ENCODE measurements around the gene SS18L1. TPM values are rescaled to one million over a fixed set of nuclear protein-coding genes. Genes with fewer than 3 reads are reported as not detected.

Gene SS18L1
- total RNA-seq, 3 donors from 2014 or later = 14.4 to 16.1 (median 14.5) TPM

DNA sequence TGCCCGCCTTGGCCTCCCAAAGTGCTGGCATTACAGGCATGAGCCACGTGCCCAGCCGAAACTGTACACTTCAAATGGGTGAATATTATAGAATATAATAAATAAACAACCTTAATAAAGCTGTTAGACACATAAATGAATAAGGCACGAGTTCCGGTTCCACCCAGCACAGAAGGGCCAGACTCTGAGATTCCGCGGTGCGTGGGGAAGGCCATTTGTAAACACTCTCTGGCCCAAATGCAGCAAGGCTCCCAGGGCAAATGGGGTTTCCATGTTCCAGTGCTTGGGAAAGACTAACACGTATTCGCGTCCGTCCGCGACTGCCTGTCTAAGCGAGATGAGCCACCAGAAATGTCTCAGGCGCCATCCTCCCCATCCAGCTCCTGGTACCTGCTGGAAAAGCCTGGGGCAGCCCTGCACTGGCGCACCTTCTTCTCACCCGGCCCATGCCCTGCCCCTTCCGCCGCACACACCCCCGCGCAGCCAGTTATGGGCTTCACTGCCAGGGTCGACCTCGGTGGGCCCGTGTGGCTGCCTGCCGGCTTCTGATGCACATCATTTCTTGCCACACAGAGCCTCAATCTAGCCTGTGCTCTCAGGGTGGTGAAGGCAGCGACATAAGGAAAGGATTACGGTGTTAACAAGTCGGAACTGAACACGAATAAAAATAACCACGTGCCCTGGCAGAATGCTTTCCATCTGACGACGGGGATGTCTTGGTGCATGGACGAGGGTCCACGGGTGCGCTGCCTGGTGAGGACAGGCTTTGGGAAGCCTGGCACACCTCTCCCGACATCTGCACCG, 26.8 kb upstream of the SS18L1 start:
- Mint-ChIP-seq H3K4me1 (ENCODE audit: low read depth) (peaks cover 30% of the 10 kb centered on the region), H3K36me3 (ENCODE audit: insufficient read depth) (no peaks in the 10 kb centered on the region), H3K4me3 (no peak overlapping the region), H3K27me3 (ENCODE audit: low read depth) (no peaks in the 10 kb centered on the region), H3K9me3 (peaks cover 9% of the 10 kb centered on the region)
- DNase-seq (no peak), ATAC-seq (no peak)

DNA sequence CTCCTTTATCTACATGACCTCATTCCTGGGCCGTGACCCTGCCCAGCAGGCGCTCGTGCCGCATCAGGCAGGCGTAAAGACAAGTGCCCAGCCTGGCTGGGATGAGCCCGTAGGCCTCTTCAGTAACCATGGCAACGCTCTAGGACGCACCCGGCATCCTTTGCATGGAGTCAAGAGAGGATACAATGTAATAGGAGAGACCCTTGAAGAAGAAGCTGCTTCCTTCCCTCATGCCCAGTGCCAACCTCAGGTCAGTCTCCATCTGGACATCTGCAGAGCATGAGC, 26.3 kb upstream of the SS18L1 start:
- no peaks in the 10 kb centered on the region for H3K27me3 Mint-ChIP-seq (ENCODE audit: low read depth)
- DNase-seq (no peak), ATAC-seq (no peak)
- H3K9me3 Mint-ChIP-seq = peaks cover 9% of the 10 kb centered on the region
- H3K36me3 Mint-ChIP-seq (ENCODE audit: insufficient read depth) = no peaks in the 10 kb centered on the region
- H3K4me3 Mint-ChIP-seq = no peak overlapping the region
- H3K4me1 Mint-ChIP-seq (ENCODE audit: low read depth) = peaks cover 30% of the 10 kb centered on the region

DNA sequence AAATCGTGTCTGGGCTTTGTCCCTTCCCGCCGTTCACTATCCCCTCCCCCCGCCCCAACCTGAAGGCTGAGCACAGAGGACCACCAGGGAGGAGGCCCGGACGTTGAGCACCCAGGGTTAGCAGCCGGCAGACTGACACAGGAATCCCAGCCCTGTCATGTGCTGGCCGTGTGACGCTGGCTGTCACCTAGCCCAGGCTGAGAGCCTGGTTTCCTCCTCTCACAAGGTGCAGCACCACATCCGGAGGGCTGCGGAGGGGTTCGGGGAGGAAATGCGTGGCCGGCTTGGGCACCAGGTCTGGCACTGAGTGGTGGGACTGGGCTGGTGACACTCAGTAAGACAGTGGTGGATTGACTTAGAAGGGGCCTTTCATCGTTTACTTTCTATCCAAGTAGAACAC, 25.9 kb upstream of the SS18L1 start:
- Mint-ChIP-seq H3K4me3 (peak overlapping the region; percentile 11), H3K4me1 (ENCODE audit: low read depth) (peaks cover 30% of the 10 kb centered on the region), H3K27me3 (ENCODE audit: low read depth) (no peaks in the 10 kb centered on the region), H3K9me3 (peaks cover 8% of the 10 kb centered on the region), H3K36me3 (ENCODE audit: insufficient read depth) (no peaks in the 10 kb centered on the region)
- ATAC-seq (no peak), DNase-seq (peak; percentile 56)

- H3K4me1 Mint-ChIP-seq (ENCODE audit: low read depth) = peaks cover 32% of the 10 kb centered on the region
- peaks cover 3% of the 10 kb centered on the region for H3K9me3 Mint-ChIP-seq
- no peak overlapping the region for H3K4me3 Mint-ChIP-seq
- no peaks in the 10 kb centered on the region for H3K27me3 Mint-ChIP-seq (ENCODE audit: low read depth)
- DNase-seq = no peak
- ATAC-seq = no peak
- H3K36me3 Mint-ChIP-seq (ENCODE audit: insufficient read depth) = no peaks in the 10 kb centered on the region
These were observed 25.2 kb upstream of the SS18L1 start for GRCh38 chr20:62118113-62119043.

- no peaks in the 10 kb centered on the region for H3K27me3 Mint-ChIP-seq (ENCODE audit: low read depth)
- peaks cover 2% of the 10 kb centered on the region for H3K36me3 Mint-ChIP-seq (ENCODE audit: insufficient read depth)
- peaks cover 39% of the 10 kb centered on the region for H3K4me1 Mint-ChIP-seq (ENCODE audit: low read depth)
These were observed 24.5 kb upstream of the SS18L1 start for GRCh38 chr20:62119115-62119514.

DNA sequence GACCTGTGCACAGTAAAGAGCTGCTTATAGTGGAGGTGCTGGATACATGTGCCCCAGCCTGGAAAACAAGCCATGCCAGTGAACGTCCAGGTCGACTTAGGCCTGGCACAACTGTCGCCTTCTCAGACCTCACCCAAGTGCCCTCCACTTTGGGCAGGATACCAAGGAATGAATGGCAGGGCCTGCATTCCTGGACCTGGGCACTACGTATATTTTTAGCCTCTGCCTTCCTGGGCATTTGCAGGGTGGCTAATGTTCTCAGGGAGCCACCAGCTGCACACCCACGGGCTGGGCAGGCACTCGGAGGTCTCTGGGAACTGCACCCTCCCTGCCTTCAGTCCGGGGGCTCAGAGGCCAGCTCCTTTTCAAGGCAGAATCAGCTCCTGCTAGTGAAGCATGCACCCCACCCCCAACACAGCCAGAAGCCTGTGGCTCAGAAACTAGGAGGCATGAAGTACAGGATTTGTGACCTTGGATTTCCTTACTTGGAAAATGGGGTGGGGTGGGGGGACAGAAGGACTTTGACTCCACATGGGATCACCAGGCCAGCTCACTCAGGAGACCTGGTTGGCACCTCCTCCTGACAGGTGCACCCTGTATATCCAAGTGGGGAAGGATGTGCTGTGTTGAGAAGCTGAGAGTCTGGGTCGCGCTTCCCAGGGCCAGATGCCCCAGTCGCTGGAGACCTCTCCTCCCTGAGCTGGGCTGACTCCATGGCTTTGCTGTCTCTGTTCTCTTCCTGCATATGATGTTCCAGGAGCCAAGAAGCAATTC, 23.8 kb upstream of the SS18L1 start:
- Mint-ChIP-seq H3K4me1 (ENCODE audit: low read depth) (peaks cover 45% of the 10 kb centered on the region), H3K27me3 (ENCODE audit: low read depth) (no peaks in the 10 kb centered on the region), H3K4me3 (no peak overlapping the region), H3K9me3 (peaks cover 3% of the 10 kb centered on the region), H3K36me3 (ENCODE audit: insufficient read depth) (peaks cover 7% of the 10 kb centered on the region)
- DNase-seq (no peak), ATAC-seq (no peak)

More at GRCh38 chr20:62119115-62119514, 24.5 kb upstream of the SS18L1 start:
- DNase-seq (no peak), ATAC-seq (no peak)
- Mint-ChIP-seq H3K9me3 (peaks cover 3% of the 10 kb centered on the region), H3K4me3 (peak overlapping the region; percentile 7)

- DNase-seq (no peak), ATAC-seq (no peak)
- peaks cover 10% of the 10 kb centered on the region for H3K36me3 Mint-ChIP-seq (ENCODE audit: insufficient read depth)
- peak overlapping the region; percentile 40 for H3K4me3 Mint-ChIP-seq
- peaks cover 49% of the 10 kb centered on the region for H3K4me1 Mint-ChIP-seq (ENCODE audit: low read depth)
- H3K9me3 Mint-ChIP-seq = peaks cover 3% of the 10 kb centered on the region
- no peaks in the 10 kb centered on the region for H3K27me3 Mint-ChIP-seq (ENCODE audit: low read depth)
These were observed 23.2 kb upstream of the SS18L1 start for GRCh38 chr20:62120365-62120762.

DNA sequence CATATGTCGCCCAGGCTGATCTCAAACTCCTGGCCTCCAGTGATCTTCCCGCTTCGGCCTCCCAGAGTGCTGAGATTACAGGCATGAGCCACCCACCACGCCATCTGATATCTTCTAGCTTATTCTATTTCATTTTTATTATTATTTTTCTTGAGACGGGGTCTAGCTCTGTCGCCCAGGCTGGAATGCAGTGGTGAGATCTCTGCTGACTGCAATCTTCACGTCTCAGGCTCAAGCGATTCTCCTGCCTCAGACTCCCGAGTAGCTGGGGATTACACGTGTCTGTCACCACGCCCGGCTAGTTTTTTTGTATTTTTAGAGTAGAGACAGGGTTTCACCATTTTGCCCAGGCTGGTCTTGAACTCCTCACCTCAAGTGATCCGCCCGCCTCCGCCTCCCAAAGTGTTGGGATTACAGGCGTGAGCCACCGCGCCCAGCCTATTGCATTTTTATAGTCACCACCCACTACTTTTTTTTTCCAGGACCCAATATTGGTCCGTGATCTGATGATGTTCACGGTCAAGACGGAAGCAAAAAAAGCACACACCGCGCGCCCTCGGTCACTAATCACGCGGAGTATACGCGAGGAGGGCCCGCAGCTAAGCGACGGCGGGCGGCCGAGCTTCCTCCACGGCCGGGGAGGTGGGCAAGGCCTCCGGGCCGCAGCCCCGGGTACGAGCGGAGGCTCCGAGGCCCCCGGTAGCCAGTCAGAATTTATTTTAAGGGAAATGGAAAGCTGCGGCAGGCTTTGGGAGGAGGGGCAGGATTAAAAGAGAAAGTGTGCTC, 22.4 kb upstream of the SS18L1 start:
- Mint-ChIP-seq H3K4me3 (peak overlapping the region; percentile 85), H3K4me1 (ENCODE audit: low read depth) (peaks cover 47% of the 10 kb centered on the region), H3K27me3 (ENCODE audit: low read depth) (no peaks in the 10 kb centered on the region), H3K36me3 (ENCODE audit: insufficient read depth) (peaks cover 11% of the 10 kb centered on the region), H3K9me3 (no peaks in the 10 kb centered on the region)
- ATAC-seq (peak; percentile 0 to 1), DNase-seq (no peak)

DNA sequence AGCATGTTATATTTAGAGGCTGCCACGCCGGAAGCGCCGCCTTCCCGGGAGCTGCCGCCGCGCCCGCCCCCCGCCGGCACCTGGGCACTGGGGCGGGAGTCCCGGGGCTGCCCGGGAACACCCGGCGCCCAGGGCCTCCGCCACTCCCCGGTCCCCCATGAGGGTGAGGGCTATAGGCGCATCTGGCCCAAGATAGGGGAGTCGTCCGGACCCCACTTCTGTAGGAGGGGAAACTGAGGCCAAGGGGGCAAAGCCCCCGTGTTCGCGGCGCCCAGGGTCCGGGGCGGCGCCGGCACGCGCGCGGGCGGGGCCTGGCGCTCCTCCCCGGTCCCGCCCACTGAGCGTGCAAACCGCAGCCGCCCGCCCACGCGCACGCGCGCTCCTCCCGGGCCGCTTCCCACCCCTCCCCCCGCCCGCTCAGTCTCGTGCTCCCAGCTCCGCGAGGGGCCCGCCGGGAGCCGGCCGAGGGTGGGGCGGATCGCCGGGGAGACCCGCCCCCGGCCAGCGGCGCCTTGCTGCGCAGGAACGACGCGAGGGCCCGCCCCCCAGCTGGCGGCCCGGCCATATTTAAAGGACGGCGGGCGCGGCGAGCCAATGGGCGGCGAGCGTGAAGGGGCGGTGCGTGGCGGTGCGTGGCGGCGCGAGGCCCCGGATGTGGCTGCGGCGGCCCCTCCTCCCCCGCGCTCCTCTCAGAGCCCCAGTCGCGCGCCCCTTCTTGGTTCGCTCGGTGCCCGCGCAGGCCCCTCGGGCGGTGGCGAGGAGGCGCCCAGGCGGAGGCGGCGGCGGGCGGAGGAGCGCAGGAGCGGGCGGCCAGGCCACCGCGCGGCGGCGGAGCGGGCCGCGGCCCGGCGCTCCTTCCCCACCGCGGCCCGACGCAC, 21.6 kb upstream of the SS18L1 start, which contains the start of gene LSM14B:
Gene LSM14B (plus strand): TSS at position 700 of the 878 bp plus-strand sequence. CDS start 192 bp downstream, outside the sequence.
- Mint-ChIP-seq H3K36me3 (ENCODE audit: insufficient read depth) (peaks cover 16% of the 10 kb centered on the region), H3K9me3 (no peaks in the 10 kb centered on the region), H3K27me3 (ENCODE audit: low read depth) (no peaks in the 10 kb centered on the region), H3K4me1 (ENCODE audit: low read depth) (peaks cover 46% of the 10 kb centered on the region), H3K4me3 (peak within 1 kb of the TSS; percentile 87)
- peak; percentile 85 to 87 for ATAC-seq
- DNase-seq = peak; percentile 97

DNA sequence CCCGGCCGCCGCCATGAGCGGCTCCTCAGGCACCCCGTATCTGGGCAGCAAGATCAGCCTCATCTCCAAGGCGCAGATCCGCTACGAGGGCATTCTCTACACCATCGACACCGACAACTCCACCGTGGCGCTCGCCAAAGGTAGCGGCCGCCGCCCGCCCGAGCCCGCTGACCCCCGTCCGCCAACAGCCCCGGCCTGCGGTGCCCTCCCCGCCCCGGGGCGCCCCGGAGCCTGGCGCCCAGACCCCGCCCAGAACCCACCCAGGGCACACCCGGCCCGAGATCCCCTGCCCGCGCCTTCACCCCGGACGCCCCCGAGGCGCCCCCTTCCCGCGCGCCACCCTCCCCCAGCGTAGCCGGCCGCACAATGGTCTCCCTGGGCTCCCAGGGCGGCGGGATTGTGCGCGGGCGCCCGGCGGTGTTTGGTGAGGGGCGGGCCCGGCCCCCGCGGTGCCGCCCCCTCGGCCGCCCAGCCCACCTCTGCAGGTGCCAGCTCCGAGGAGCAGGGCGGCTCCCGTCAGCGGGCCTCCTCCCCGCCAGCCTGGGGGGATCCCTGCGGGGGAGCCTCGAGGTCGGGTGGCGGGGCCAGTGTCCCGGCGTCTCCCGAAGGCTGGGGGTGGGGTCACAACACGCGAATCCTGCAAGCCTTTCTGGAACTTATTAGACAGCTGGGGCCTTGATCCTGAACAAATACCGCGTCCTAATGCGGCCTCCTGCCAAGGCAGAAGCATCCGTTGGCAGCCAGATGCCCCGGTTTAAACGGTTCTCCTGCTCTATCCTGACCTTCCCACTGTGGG, 20.7 kb upstream of the SS18L1 start:
- DNase-seq (peak; percentile 34), ATAC-seq (peak; percentile 3 to 15)
- Mint-ChIP-seq H3K9me3 (no peaks in the 10 kb centered on the region), H3K4me1 (ENCODE audit: low read depth) (peaks cover 38% of the 10 kb centered on the region), H3K27me3 (ENCODE audit: low read depth) (no peaks in the 10 kb centered on the region), H3K4me3 (peak overlapping the region; percentile 87), H3K36me3 (ENCODE audit: insufficient read depth) (peaks cover 23% of the 10 kb centered on the region)

- DNase-seq = no peak
- ATAC-seq = no peak
- Mint-ChIP-seq H3K4me1 (ENCODE audit: low read depth) (peaks cover 36% of the 10 kb centered on the region), H3K9me3 (no peaks in the 10 kb centered on the region), H3K36me3 (ENCODE audit: insufficient read depth) (peaks cover 30% of the 10 kb centered on the region), H3K27me3 (ENCODE audit: low read depth) (no peaks in the 10 kb centered on the region), H3K4me3 (peak overlapping the region; percentile 87)
These were observed 20.0 kb upstream of the SS18L1 start for GRCh38 chr20:62123450-62124118.

DNA sequence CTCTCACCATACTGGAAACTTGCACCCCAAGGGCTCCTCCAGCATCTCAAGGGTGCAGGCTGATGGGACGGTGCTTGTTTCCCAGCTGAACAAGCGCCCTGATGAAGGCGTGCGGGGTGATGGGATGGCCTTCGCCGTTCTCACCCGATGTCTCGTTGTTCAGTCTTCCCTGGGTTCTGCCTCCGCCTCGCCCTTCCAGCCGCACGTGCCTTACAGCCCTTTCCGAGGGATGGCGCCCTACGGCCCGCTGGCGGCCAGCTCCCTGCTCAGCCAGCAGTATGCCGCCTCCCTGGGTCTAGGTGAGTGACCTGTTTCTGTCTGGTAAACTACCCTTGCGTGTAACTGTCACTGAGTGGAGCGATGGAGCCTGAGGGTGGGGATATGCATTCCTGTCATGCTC, 17.4 kb upstream of the SS18L1 start:
- H3K4me3 Mint-ChIP-seq = no peak overlapping the region
- peaks cover 25% of the 10 kb centered on the region for H3K4me1 Mint-ChIP-seq (ENCODE audit: low read depth)
- peaks cover 44% of the 10 kb centered on the region for H3K36me3 Mint-ChIP-seq (ENCODE audit: insufficient read depth)
- H3K27me3 Mint-ChIP-seq (ENCODE audit: low read depth) = no peaks in the 10 kb centered on the region
- DNase-seq (no peak), ATAC-seq (no peak)
- H3K9me3 Mint-ChIP-seq = no peaks in the 10 kb centered on the region

Measured in activated T-cell treated with anti-CD3 and anti-CD28 coated beads, Interleukin-2, amount 50 U/mL, for 4 hours (primary cell).